HG03097 (cell line): ENCODE results near the gene GNB1L.

Source experiments
- ATAC-seq: cut with Tn5 transposase; IDR thresholded peaks from one replicate; pipeline ENCODE4 v1.9.1; 2021; ENCODE audit not compliant: unreplicated experiment, low FRiP score

GNB1L gene

DNA sequence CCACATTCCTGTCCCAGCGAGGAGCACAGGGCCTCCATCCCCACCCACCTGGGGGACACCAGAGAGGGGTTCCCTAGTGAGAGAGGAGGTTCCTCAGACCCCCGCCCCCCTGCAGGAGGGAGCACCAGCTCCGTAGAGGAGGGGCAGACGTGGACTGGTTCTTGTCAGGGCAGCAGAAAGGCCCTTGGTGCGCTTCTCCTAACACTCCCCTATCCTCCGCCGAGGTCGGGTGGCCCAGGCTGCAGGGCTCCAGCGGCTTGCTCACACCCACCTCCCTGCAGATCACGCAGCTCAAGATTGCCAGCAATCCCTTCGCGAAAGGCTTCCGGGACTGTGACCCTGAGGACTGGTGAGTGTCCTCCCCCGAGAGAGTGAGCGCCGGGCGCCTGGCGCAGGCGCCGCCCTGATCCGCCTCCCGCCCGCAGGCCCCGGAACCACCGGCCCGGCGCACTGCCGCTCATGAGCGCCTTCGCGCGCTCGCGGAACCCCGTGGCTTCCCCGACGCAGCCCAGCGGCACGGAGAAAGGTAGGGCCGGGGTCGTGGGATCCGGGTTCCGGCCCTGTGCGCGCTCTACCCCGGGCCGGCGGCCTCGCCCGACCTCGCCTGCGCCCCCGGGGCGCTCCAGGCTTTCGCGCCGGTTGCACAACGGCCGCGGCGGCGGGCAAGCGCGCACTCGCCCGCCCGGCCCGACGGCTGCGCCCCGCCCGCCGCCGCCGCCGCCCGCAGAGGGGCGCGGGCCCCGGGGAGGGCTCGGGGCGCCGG is 89.0 kb downstream of the GNB1L start:
- ATAC-seq = no peak

DNA sequence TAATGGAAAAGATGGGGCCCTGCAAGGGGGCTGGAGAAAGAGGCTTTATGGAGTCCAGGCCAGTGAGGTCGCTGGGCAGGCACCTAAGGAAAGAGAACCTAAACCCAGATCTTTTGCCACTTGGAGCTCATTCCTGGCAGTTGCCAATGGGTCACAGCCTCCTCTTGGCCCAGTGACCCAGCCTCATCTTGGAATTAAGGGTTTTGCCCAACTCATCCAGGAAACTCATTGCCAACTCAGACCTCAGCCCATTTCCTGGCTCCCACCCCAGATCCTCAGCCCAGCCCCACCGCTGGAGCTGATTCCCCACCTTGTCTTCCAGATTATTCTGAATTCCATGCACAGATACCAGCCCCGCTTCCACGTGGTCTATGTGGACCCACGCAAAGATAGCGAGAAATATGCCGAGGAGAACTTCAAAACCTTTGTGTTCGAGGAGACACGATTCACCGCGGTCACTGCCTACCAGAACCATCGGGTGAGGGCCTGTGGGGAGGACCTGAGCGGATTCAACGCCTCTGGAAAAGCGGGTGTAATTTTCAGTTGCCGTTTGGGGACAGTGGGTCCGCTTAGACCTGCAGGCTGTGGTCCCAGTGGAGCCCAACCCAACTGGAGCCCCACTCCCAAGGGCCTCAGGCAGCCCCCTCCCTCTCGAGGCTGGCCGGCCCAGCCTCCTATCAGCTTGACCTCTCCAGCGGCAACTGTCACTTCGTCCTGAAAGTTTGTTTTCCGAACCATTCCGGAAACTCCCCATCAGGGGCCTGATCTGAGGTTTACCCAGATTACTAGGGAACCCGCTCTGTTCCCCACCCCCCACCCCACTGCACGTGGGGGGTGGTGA is 89.8 kb downstream of the GNB1L start:
- ATAC-seq = no peak

- no peak for ATAC-seq
Measured at GRCh38 chr22:19764299-19764593, 90.4 kb downstream of the GNB1L start.

GRCh38 chr22:19763458-19764298 is 91.0 kb downstream of the GNB1L start:
- ATAC-seq = no peak

- ATAC-seq = no peak
Measured at GRCh38 chr22:19762568-19763457, 91.9 kb downstream of the GNB1L start.

- ATAC-seq = no peak
Measured at GRCh38 chr22:19761725-19762567, 92.7 kb downstream of the GNB1L start.

DNA sequence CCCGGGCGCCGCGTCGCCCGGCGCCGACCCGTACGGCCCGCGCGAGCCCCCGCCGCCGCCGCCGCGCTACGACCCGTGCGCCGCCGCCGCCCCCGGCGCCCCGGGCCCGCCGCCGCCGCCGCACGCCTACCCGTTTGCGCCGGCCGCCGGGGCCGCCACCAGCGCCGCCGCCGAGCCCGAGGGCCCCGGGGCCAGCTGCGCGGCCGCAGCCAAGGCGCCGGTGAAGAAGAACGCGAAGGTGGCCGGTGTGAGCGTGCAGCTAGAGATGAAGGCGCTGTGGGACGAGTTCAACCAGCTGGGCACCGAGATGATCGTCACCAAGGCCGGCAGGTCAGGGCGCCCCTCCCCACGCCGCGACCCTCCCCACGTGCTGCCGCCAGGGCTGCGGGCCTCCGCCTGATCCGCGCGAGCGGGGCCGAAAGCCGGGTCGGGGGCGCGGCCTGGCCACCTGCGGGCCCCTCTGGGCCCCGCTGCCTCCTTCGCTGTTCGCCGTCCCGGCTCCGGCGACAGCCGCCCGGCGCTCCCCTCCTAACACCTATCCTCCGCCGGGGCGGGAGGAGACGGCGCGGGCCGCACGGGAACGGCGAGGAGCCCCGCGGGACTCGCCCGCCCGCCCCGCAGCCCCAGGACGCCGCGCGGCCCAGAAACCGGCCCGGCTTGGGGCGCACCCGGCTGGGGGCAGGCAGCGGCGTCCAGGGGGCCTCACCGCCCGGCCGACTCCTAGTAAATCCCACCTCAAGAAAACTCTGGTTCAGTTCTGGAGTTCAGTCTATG is 93.5 kb downstream of the GNB1L start:
- no peak for ATAC-seq

GRCh38 chr22:19760058-19760950 is 94.4 kb downstream of the GNB1L start, which contains the start of gene TBX1:
Gene TBX1 (plus strand): TSS chr22:19760778. CDS start chr22:19760844, 66 bp downstream.
- ATAC-seq = no peak

DNA sequence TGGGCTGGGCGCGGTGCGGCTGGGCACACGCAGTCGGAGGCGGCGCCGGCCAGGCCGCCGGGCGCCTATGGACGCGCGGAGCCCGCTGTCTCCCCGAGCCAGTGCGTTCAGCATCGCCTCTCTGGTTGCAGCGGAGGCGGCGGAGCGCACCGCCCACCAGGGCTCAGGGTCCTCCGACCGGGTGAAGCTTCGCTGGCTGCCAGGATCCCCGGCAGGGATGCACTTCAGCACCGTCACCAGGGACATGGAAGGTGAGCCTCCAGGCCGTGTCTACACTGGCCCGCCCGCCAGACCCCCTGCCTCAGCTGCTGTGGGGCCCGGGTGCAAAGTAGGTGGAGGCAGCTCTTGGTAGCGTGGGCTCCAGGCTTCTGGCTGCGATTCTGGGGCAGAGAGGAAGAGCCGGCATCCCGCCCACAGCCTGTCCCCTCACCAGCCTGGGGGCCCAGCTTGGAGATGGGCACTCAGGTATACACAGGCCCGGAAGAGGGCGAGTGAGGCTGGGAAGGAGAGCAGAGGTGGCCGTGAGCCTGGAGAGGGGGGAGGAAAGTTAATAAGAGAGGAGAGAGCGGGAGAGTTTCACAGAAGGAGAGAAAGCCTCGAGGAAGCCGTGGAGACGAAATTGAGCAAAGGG is 95.1 kb downstream of the GNB1L start:
- no peak for ATAC-seq

DNA sequence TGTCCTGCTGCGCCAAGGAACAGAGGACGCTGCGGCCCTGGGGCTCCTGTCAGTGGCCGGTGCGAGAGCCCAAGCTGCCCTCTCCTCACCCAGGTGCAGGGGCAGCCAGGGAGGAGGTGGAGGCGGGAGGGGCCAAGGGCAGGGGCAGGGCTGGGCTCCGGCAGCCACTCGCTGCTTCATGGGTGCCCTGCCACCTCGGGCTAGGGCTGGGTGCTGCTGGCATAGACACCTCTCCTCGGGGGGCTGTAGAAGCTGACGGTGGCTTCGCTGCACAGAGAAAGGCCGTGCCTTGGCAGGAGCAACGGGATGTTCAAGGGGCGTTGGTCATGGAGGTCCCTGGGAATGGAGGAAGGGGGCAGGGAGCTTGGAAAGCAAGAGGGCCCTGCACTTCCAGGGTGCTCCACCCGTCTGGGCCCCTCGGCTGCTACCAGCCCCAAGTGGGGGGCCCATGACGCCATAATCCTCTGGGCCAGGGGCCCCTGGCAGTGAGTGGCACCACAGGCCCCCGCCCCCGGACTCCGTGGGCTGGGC is 95.7 kb downstream of the GNB1L start:
- ATAC-seq = no peak

- ATAC-seq = no peak
Measured at GRCh38 chr22:19757985-19758895, 96.4 kb downstream of the GNB1L start.

DNA sequence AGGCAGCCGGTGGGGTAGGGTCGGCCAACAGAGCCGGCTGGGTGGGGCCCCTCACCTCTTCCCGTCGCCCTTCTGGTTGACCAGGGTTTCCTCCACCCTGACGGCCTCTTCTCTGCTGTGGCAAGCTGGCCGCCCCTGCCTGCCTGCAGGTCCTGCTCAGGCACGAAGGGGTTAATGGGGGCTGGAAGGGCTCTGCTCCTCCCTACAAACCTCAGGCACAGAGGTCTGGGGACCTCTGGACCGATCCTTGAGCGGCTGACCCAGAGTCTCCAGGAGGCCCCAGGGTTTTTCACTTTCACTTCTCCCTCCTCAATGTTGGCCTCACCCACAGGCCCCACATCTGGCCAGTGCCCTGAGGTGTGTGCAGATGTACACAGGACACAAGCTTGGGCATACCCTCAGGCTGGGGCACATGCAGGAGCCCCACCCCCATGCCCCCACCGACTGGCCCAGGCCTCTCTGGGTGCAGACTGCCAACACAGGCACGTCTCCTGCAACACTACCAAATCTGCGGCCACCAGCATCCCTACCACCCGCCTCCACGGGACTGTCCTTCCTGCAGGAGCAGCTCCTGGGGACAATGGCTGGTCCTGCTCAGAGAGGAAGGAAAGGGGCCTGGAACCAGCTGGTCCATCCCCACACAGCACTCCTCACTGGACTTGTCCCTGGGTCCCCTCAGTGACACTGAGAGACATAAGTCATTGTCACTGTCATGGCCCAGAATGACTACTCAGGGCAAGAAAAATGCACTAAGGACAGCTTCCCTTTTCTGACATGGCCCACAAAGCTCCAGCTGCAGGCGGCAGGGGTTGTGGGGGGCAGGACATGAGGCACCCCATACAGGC is 97.3 kb downstream of the GNB1L start:
- ATAC-seq = no peak

DNA sequence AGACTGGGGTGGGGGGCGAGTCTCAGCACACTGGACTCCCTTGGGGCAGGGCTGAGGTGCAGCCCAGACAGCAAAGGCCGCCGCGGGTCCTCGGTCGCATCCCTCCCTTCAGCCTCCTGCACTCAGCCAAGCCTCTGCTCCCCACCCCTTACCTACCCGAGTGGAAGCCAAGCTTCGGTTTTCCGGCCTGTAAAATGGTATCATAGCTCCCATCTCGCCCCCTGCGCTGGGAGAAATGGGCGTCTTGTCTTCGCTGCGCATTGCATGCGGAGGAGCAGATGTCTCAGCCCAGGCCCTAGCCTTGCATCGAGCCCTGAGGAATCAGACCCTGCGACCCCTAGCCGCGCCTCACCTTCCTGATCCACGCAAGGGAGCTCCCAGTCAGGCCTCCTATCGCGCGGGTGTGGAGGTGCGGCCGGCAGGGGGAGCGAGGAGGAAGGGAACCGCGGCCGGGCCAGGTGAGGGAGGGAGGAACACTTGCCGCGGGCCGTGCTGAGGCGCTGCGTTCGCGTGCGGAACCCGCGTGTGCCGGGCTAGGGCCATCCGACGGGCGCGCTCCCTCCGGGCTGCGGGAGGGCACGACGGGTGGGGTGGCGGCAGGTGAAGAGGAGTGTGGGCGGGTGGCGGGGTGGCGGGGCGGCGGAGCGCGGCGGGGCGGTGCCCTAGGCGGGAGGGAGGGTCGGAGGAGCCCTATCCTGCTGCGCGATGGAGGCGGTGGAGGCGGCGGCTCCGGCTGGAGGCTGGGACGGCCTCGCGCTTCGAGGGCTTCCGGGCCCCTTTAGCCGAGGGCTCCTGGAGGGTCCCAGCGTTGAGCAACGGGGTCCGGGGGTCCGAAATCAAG is 98.2 kb downstream of the GNB1L start:
- ATAC-seq = no peak

DNA sequence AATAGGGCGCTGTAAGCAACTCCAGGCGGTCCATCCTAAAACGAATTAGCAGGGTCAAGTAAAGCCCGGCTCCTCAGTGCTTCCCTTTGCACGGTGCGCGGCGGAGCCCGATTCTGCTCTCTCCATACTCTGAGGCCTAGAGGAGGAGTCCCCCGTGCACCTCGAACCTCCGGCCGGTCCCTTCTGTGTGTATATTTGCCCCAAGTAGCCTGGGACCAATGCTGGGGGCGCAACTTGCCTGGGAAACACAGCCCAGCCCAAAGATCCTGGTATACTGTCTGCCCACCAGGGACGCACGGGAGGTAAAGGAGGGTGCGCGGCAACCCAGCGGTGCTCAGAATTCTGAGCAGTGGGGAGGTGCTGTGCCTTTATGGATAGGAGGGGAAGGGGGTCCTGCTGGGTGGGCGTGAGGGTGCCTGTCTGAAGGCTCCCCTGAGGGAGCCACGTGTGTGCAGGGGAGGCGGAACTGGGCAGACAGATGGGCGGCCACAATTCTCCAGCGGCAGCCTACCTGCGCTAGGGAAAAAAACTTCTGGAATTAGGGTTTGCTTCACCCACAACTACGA is 98.9 kb downstream of the GNB1L start:
- no peak for ATAC-seq
